Muscle of leg (tissue), 11 donors: ENCODE results near the gene ALKBH2. TPM values are rescaled to one million over a fixed set of nuclear protein-coding genes. Genes with fewer than 3 reads are reported as not detected.

Experiments used
- DNase-seq: peaks from one replicate; pipeline ENCODE4 v3.0.0; 2013
- H3K27ac ChIP-seq: one replicate; pipeline ENCODE4 v1.5.1; 2013; ENCODE audit warnings: mild to moderate bottlenecking, low read length, control low read depth
- H3K27me3 ChIP-seq: one replicate; pipeline ENCODE4 v1.6.1; 2013; ENCODE audit warnings: low read length; ENCODE audit not compliant: control insufficient read depth, insufficient read depth
- H3K36me3 ChIP-seq: one replicate; pipeline ENCODE4 v1.6.1; 2013; ENCODE audit warnings: low read length; ENCODE audit not compliant: control insufficient read depth, insufficient read depth
- H3K4me1 ChIP-seq: one replicate; pipeline ENCODE4 v1.6.1; 2013; ENCODE audit warnings: low read length; ENCODE audit not compliant: control insufficient read depth, insufficient read depth
- H3K4me3 ChIP-seq: one replicate; pipeline ENCODE4 v1.5.1; 2013; ENCODE audit warnings: low read length, control low read depth
- H3K9me3 ChIP-seq: replicated peaks from 2 replicates; pipeline ENCODE4 v1.6.1; 2013; ENCODE audit warnings: low read depth, low read length; ENCODE audit not compliant: control insufficient read depth
- WGBS: methylation state at CpG from one replicate; pipeline ENCODE4 v1.1.5; 2013; ENCODE audit warnings: missing lambda C conversion rate; ENCODE audit not compliant: insufficient coverage; 5-methylcytosine and 5-hydroxymethylcytosine counted together
- polyA plus RNA-seq, 8 donors: library from polyadenylated mRNA; unstranded; fragments of 120-200 nt; gene quantifications; one replicate each; pipeline versions ENCODE4 v1.2.1 to v1.2.3, GENCODE V29; 2013; ENCODE audit warnings: inconsistent platforms in 1 of 8, low replicate concordance in 1 of 8; ENCODE audit not compliant: insufficient read length in 8 of 8, insufficient read depth in 1 of 8
- total RNA-seq: library from RNA; stranded (reverse); fragments of 120-200 nt; gene quantifications from one replicate; pipeline ENCODE4 v1.2.4, GENCODE V29; 2013

Gene ALKBH2
- total and polyA plus RNA-seq, 9 donors = 20.3 to 32.3 (median 23.6) TPM

- DNase-seq = peak; percentile 36
- Histone ChIP-seq H3K9me3 (no peaks in the 10 kb centered on the region), H3K4me1 (peaks cover 9% of the 10 kb centered on the region), H3K4me3 (peak overlapping the region; percentile 90), H3K27ac (peak overlapping the region; percentile 89), H3K27me3 (no peaks in the 10 kb centered on the region), H3K36me3 (peaks cover 39% of the 10 kb centered on the region)
- 6% methylated on average over 2 of the region's 8 CpGs for WGBS
Measured at GRCh38 chr12:109098651-109099050, 5.4 kb upstream of the ALKBH2 start.

- Histone ChIP-seq H3K4me3 (peak overlapping the region; percentile 90), H3K27me3 (no peaks in the 10 kb centered on the region), H3K36me3 (peaks cover 34% of the 10 kb centered on the region), H3K4me1 (peaks cover 12% of the 10 kb centered on the region), H3K27ac (peak overlapping the region; percentile 89), H3K9me3 (no peaks in the 10 kb centered on the region)
- DNase-seq = no peak
- WGBS = under 1% methylated on average over 32 of the region's 32 CpGs
Measured at GRCh38 chr12:109098183-109098604, 4.9 kb upstream of the ALKBH2 start.

- Histone ChIP-seq H3K4me3 (peak within 1 kb of the TSS; percentile 90), H3K9me3 (no peaks in the 10 kb centered on the region), H3K4me1 (peaks cover 17% of the 10 kb centered on the region), H3K27me3 (no peaks in the 10 kb centered on the region), H3K27ac (peak within 1 kb of the TSS; percentile 89), H3K36me3 (peaks cover 28% of the 10 kb centered on the region)
- peak; percentile 98 for DNase-seq
- under 1% methylated on average over 60 of the region's 71 CpGs for WGBS
Measured at GRCh38 chr12:109097435-109098182, 4.3 kb upstream of the ALKBH2 start, which contains the start of gene UNG. UNG (plus strand) TSS chr12:109097597; CDS start chr12:109097680, 83 bp downstream.

- peak overlapping the region; percentile 56 for H3K4me3 ChIP-seq
- peaks cover 25% of the 10 kb centered on the region for H3K36me3 ChIP-seq
- peaks cover 22% of the 10 kb centered on the region for H3K4me1 ChIP-seq
- H3K27me3 ChIP-seq = no peaks in the 10 kb centered on the region
- no peak for DNase-seq
- no peak overlapping the region for H3K27ac ChIP-seq
- no peaks in the 10 kb centered on the region for H3K9me3 ChIP-seq
- WGBS = 18% methylated on average over 11 of the region's 11 CpGs
Measured at GRCh38 chr12:109097140-109097434, 3.8 kb upstream of the ALKBH2 start.

GRCh38 chr12:109092497-109093021, 713 bp downstream of the ALKBH2 start:
- H3K27me3 ChIP-seq = no peaks in the 10 kb centered on the region
- H3K4me3 ChIP-seq = peak overlapping the region; percentile 58
- peaks cover 36% of the 10 kb centered on the region for H3K36me3 ChIP-seq
- no peaks in the 10 kb centered on the region for H3K9me3 ChIP-seq
- peak overlapping the region; percentile 83 for H3K27ac ChIP-seq
- peaks cover 23% of the 10 kb centered on the region for H3K4me1 ChIP-seq
- WGBS = 24% methylated on average over 6 of the region's 6 CpGs
- peak; percentile 65 for DNase-seq

GRCh38 chr12:109089683-109090082, 3.6 kb downstream of the ALKBH2 start:
- Histone ChIP-seq H3K4me1 (peaks cover 18% of the 10 kb centered on the region), H3K4me3 (no peak overlapping the region), H3K27me3 (no peaks in the 10 kb centered on the region), H3K36me3 (peaks cover 51% of the 10 kb centered on the region), H3K9me3 (no peaks in the 10 kb centered on the region), H3K27ac (no peak overlapping the region)
- DNase-seq = no peak
- 99% methylated on average over 4 of the region's 7 CpGs for WGBS

- Histone ChIP-seq H3K9me3 (no peaks in the 10 kb centered on the region), H3K4me3 (no peak overlapping the region), H3K27ac (no peak overlapping the region), H3K27me3 (no peaks in the 10 kb centered on the region), H3K4me1 (peaks cover 18% of the 10 kb centered on the region), H3K36me3 (peaks cover 59% of the 10 kb centered on the region)
- WGBS = 77% methylated on average over 6 of the region's 6 CpGs
- DNase-seq = no peak
Measured at GRCh38 chr12:109088818-109089217, 4.5 kb downstream of the ALKBH2 start.

- Histone ChIP-seq H3K9me3 (no peaks in the 10 kb centered on the region), H3K27ac (no peak overlapping the region), H3K4me3 (no peak overlapping the region), H3K27me3 (no peaks in the 10 kb centered on the region), H3K36me3 (peaks cover 73% of the 10 kb centered on the region), H3K4me1 (peaks cover 6% of the 10 kb centered on the region)
- WGBS = 73% methylated on average over 5 of the region's 5 CpGs
- no peak for DNase-seq
Measured at GRCh38 chr12:109087250-109087649, 6.0 kb downstream of the ALKBH2 start.

- H3K27me3 ChIP-seq = no peaks in the 10 kb centered on the region
- H3K4me1 ChIP-seq = no peaks in the 10 kb centered on the region
- no peak overlapping the region for H3K27ac ChIP-seq
- H3K36me3 ChIP-seq = peaks cover 68% of the 10 kb centered on the region
- H3K4me3 ChIP-seq = no peak overlapping the region
- 91% methylated on average over 11 of the region's 11 CpGs for WGBS
- DNase-seq = no peak
- H3K9me3 ChIP-seq = no peaks in the 10 kb centered on the region
Measured at GRCh38 chr12:109085590-109085989, 7.7 kb downstream of the ALKBH2 start.

- H3K4me3 ChIP-seq = no peak overlapping the region
- no peaks in the 10 kb centered on the region for H3K9me3 ChIP-seq
- no peaks in the 10 kb centered on the region for H3K27me3 ChIP-seq
- H3K27ac ChIP-seq = no peak overlapping the region
- H3K36me3 ChIP-seq = peaks cover 63% of the 10 kb centered on the region
- no peak for DNase-seq
- WGBS = no CpG with 5 or more reads among the region's 2 CpGs
- H3K4me1 ChIP-seq = no peaks in the 10 kb centered on the region
Measured at GRCh38 chr12:109084425-109084824, 8.8 kb downstream of the ALKBH2 start.
